ENCODE results near the gene PAMR1. TPM values are rescaled to one million over a fixed set of nuclear protein-coding genes. Genes with fewer than 3 reads are reported as not detected.

PAMR1 gene
- total RNA-seq, 1 donor from 2014 or later: 14.7 TPM

DNA sequence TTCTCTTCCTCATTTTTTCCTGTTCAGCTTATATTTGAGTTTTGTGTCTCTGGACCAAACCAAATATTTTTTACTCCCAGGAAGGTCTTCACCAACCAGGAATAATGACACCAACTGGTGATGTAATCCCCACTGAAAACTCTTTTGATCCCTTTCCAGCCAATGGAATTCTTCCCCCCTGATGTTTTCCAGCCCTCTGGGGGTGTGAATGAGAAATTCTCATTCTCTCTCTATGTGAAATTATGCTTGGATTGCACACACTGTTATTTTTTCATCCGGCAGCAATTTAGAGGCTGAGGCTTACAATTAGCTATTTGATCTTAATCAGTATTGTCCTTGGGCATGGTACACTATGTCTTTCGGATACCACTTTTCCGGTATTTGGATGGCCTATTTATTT is 66.6 kb downstream of the PAMR1 start:
- no peak for DNase-seq (ENCODE audit: low spot score)

DNA sequence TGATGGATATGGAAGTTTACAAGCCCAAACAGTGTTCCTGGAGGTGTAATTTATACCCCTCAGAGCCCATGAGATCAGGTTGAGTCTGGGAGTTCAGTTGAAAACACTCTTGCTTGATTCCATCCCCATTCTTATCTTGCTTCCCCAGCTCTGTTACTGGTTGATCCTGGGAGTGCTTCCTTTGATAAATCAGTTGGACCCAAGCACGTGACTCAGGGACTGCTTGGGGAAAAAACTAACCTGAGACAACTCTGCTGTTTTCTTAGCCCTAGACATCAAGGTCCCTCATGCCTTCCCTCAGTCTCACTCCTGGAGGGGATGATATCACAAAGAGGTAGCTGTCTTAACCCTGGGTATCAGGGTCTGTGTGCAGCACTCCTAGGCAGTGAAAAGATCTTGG is 71.1 kb downstream of the PAMR1 start:
- no peak for DNase-seq (ENCODE audit: low spot score)

DNA sequence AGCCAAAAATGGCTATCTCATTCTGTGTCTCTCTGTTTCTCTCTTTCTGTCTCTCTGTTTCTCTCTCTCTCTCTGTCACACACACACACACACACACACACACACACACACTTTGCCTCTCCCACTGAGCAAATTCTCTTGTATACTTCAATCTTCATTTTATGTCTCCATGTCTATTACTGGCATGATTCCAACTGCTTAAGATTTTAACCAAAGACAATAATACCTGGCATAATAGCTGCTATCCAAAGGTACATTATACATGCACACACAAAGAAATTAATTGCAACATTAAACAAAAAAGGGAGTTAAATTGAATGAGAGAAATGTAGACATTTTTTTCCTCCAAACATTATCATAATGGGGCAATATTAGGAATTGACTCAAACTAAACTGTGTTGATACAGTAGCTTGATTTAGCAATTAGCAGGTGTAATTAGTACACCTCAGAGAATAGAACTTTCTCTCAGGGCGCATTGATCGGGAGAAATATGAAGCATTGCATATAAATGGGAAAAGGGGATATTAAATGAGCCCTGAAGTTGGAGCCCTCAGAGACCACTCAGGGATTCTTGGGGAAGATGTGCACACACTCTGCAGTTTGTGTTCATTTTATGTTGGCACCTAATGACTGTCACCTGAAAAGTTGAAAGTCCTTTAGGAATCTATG is 88.7 kb downstream of the PAMR1 start:
- no peak for DNase-seq (ENCODE audit: low spot score)

DNA sequence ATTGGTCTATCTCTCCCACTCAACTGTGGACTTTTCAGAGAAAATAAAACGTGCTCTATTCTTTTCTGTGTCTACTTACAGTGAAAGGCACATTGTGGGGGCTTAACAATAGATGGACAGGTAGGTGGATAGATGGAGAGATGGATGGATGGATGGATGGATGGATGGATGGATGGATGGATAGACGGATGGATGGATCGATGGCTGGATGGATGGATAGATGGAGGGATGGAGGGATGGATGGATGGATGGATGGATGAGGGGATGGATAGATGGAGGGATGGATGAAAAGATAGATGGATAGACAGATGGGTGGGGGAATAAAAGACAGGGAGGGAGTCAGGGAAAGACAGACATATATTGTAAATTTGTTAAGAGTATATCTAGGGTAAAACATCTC is 91.8 kb downstream of the PAMR1 start:
- DNase-seq (ENCODE audit: low spot score): no peak

DNA sequence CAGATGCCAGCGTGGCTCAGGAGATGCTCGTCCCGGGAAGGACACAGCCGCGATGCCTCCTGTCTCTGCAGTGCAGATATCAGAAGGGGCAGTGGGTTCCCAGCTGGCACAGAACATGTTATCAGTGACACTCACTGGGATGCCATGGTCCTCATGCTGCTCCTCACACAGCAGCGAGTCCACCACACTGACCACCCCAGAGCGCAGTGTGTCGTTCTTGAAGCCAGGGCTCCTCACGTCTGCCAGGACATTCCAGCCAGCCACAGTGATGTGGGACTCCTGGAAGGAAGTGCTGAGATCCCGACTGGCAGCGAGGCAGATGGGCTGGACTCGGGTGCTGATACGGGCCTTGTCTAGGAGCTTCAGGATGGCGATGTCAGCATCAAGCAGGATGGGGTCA is 93.0 kb downstream of the PAMR1 start:
- DNase-seq (ENCODE audit: low spot score): no peak

DNA sequence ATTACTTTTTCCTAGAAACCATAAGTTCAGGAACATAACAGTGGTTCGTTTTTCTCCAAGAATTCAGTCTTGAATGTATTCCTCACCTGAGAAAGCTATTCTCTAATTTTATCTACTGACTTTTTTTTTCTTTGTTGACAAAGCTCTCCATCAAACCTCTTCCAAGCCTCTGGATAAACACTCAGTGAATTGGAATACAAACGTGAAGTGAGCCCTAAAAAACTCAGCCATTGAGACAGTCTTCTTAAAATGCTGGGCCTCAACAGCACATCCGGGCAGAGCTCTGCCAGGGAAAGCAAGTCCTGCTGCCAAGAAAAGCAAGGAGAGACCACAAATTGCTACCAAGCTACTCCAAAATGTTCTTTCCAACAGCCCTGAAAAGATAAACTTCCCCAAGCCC is 98.3 kb downstream of the PAMR1 start:
- DNase-seq (ENCODE audit: low spot score): no peak

DNA sequence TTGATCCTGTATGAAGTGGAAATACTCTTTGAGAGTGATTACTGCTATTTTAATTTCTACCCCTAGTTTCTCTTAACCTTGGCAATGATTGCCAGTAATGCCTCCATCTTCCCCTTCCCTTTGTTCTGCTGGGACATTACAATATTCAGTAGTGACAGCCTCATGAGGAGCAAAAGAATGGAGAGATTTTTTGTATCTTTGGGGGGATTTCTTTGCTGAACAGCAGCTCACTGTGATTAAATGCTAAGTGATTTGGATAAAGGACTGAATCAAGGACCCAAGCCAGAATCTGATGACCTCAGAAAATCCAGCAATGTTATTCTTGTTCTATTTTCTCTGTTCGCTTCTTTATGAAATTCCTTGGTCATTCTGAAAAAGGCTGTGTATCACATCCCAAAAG is 99.1 kb downstream of the PAMR1 start:
- DNase-seq (ENCODE audit: low spot score): no peak

DNA sequence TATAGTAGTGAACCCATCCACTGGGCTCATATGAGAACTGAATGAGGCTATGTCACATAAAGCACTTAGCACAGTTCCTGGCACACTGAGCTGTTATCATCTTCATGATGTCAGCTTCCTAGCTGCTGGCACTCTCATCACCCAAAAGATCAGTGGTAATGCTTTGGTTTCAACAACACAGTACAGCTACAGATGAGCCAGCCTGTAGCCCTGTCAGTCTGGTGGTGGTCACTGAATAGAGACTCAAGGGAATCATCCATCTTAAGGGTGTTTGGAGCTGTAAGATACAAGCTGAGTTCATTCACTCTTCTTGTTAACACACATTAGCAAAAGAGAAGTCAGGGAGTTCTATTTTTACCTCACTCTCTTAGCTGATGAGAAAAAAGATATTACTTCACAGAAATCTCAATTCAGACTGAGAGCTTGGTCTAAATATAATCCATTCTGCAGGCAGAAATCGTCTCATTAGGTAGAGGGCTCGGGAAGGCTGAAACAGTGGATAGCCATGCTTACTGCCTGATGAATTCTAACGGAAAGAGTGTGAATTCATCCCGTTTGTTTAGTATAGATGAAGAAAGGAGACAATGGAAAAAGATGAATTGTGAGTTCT is 99.7 kb downstream of the PAMR1 start:
- no peak for DNase-seq (ENCODE audit: low spot score)

DNA sequence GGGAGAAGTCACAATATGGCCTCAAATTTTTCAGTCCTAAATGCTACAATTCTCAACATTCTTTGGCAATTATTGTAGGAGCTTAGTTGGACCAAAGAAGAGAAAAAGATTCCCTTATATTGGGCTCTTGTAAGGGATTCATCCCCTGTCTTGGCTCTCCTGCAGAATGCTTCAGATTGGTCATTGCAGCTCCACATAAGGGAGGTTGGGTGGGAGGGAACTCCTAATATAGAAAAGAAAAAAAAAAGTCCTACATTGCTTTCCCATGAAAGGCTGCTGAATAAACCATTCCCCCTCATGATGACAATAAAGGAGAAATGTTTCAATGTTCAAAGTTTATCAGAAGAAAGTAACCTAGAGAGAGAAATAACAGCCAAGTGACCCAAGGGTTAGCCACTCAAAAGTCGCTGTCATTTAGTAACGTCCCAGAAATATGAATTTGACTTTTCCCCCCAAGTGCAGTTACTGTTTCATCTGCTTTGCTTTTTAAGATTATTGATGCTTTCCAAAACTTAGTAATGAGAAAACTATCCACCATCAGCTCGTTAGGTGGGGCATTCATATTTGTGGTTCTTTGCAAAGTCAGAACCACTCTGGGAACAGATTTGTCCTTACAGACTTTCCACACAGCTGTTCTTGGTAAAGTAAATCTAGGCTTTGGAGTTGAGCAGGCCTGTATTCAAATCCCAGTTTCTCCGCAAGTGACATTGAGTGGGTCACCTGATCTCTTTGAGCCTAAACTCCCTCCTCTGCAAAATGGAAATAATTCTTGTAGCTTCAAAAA is 101.1 kb downstream of the PAMR1 start:
- no peak for DNase-seq (ENCODE audit: low spot score)

DNA sequence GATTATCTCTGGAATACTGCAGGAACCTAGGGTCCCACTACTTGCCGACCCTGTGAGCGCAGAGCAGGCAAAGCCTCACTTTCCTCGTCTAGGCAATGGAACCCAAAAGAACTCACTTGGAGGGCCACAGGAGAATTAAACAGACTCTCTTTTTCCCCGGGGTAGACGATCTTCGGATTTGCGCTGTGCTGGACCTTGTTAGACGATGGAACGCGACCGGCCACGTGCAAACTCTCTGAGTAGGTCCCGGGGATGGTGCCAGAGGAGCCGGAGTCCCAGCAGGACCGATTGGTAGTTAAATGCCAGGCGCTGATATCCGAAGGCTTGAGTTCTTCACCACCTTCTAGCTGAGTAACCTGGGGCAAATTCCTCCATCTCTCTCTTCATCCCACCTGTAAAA is 105.0 kb downstream of the PAMR1 start:
- no peak for DNase-seq (ENCODE audit: low spot score)

DNA sequence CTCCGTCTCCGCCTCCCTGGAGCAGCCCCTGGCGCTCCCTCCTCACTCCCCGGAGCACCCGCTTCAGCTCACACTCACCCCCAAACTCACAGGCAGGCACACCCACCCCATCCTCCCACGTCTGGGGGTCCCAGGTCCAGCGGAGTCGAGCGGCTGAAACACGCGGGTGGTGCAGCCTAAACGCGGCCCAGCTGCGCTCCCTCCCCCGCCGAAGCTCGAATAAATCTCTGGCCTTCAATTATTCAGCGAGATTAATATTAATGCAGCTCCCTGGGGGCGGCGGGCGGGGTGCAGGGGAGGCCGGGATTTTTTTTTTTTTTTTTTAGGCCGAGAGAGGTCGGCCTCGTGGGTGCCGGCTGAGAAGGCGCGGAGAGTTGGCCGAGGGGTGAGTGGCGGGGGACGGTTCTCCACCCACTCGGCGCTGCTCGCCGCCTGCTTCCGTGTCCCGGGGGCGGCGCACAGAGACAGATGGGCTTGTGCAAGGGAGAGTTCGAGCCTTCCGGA is 105.5 kb downstream of the PAMR1 start:
- DNase-seq (ENCODE audit: low spot score): no peak

DNA sequence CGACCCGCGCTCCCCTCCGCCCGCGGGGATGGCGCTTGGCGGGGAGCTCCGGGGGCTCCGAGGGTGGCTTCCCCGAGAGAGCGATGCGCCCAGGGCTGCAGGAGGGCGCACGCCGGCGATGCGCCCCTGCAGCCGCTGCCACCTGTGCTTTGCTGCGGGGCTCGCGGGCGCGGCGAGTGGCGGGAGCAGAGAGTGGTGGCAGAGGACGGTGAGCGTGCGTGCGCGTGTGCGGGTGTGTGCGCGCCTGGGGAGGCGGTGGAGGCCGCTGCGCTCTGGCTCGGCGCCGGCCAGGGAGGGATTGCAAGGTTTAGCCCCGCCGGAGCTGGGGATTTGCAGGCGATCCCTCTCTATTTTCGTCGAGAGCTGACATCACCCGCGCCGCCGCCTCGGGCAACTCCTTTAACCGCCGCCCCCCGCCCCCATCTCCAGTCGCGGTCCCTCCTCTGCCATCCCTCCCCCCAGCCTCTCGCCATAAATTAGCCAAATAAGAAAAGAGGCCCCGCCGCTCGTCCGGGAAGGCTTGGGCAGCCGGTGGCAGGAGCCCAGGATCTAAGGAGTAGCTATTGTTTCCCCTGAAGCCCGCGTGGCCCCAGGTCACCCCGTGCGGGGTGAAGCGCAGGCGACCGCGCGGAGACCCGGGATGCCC is 106.1 kb downstream of the PAMR1 start, which contains the start of gene SLC1A2:
Gene SLC1A2, minus strand, starts transcription at position 375 of the 646 bp plus-strand sequence. CDS start 592 bp downstream, outside the sequence.
- no peak for DNase-seq (ENCODE audit: low spot score)

DNA sequence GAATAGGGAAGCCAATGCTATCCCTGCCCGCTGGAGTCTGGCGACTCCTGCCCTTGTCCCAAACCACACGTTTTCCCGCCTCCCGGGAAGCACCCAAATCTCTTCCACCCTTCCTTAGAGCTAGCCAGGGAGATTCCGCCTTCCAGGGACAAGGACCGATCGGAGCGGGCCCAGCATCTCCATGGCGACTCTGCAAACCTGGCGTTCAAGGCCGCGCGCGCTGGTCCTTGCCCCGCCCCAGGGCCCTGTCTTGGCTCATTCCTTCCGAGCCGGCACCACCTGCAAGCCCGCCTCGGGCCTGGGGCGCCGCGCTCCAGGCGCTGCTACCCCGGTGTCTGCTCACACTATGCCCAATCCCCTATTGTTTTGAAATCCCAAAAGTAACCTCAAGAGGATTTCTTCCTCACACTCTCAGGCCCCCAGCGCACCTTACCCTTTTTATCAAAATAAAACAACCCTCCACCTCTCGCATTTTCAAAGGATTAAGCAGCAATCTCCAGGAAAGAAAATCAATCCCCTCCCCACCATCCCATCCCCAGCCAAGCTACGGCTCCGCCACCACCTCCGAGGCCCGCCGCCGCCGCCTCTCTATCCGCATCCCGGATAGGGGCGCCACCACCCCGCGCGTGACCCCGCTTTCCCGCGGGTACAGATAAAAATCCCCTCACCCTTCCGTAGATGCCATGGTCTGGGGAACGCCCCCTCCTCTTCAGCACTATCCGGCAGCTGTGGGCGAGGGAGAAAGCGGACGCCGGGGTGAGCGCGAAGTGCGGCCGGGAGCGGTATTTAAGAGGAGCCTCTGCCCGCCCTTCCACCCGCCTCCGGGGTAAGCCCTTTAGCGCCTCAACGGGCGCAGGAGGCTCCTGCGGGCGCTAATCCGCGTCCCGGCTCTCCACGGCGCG is 106.9 kb downstream of the PAMR1 start:
- no peak for DNase-seq (ENCODE audit: low spot score)

DNA sequence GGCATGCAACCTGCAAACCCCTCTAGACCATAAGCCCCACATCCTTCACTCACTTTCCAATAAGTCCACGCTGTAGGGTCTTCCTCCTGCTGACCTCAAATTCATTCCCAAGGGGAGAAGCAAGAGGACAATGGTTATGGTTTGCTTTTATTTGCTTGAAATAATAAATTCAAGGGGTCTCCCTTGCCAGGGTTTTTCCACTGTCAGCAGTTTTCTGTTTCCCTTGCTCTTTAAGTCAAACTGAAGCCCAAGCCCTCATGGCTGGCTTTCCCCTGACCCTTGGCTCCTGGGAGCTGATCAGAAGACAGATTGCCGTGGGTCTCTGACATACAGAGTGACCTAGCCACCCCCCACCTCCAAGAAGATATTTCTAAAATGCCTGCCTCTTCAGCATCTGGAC is 109.9 kb downstream of the PAMR1 start:
- no peak for DNase-seq (ENCODE audit: low spot score)

DNA sequence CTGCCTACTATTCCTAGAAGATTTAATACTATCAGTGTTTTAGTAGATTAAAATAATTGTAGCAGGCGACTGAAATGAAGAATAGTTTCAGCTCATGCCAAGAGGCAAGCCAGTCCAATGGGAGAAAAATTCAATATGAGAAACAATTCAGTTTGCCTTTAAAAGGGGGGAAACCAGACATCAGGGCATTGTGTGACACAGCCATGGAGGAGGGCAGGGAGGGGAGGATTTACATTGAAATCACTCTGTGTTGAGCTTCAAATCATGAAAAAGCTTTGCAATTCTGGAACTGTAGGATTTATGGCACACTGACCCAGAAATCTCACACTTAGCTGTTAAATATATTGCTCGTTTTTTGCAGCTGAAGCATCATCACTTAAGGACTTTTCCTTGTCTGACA is 110.6 kb downstream of the PAMR1 start:
- DNase-seq (ENCODE audit: low spot score): no peak

DNA sequence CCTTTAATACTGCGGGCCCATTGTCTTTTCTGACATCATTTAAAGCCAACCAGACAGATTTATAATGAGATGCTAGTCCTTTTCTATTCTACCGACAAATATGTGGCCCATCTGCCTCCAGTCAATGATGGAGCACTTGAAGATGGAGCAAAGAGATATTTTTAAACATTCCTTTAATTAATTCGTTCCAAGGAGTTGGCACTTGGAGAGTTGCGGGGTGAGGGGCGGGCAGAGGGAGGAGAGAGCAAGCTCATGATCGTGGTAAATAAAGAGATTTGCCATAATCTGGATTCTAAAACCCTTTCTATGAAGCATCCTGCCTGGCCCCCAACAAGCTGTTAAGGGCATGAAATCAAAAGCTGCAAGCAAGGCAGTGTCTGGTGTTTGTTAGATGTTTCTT is 111.1 kb downstream of the PAMR1 start:
- DNase-seq (ENCODE audit: low spot score): no peak

DNA sequence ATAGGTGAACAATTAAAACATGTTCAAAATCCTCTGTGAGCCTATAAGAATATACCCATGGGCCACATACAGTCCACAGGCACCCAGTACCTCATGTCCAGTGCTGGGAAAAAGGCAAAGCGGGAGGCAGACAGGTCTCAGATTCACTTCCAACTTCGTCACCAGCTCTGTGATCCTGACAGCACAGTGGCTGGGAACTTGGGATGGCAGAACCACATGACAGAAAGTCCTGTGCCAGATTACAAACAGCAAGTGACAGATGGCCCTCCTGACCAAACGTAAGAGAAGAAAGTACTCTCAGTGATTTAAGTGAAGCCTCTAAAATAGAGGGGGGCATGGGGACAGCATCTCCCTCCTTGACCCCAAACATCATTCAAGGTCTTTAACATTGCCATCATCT is 111.8 kb downstream of the PAMR1 start:
- no peak for DNase-seq (ENCODE audit: low spot score)

DNA sequence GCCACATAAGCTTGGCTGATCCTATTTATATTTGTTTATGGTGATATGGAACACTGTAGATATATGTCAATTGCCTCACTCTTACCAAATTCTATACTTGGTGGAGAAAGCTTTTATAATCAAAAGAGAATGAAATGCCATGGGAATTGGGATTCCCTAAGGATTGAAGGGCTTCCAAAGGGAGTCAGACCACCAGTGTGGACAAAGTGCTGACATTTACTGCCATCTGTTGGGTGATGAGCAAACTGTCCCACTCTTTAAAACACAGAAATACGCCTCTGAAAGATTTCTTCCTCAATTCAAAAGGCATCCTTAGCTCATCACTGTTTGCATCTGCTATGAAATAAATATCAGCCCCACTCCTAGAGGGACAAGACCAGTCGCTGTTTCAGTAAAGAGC is 113.1 kb downstream of the PAMR1 start:
- DNase-seq (ENCODE audit: low spot score): no peak

DNA sequence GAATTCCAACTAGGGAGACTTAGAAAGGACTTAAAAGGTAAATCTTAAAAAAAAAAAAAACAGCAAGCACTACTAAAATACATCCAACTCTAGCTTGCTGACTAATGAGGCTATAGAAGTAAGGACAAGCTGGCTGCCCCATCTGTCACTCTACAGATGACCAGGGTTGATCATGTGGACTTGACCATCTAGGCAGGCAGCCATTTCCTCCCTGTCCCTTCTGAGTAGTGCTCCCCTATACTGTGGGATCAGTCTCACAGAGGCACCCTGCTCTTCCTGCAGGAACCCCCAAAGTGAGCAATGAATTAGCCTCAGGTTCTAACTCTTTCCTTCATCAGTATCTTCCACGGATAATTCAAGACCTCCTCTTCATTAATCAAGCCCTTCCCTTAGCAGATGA is 118.4 kb downstream of the PAMR1 start:
- DNase-seq (ENCODE audit: low spot score): no peak

DNA sequence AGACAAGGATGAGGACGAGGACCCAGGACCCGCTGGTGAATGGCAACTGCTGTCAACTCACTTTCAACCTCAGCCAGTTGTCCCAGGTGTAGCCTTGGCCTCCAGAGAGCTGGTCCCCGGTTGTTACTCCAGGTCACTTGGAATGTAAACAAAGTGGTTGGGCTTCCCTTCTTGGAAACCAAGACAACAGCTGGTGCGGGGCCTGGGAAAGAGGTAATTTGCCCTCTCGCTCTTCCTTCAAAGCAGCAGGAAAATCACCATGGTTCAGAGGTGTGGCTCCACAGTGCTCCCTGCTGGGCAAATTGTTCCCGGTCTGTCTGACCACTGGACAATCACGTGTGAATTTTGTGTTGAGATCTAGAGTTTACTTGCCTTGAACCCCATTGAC is 121.0 kb downstream of the PAMR1 start:
- DNase-seq (ENCODE audit: low spot score): no peak

DNA sequence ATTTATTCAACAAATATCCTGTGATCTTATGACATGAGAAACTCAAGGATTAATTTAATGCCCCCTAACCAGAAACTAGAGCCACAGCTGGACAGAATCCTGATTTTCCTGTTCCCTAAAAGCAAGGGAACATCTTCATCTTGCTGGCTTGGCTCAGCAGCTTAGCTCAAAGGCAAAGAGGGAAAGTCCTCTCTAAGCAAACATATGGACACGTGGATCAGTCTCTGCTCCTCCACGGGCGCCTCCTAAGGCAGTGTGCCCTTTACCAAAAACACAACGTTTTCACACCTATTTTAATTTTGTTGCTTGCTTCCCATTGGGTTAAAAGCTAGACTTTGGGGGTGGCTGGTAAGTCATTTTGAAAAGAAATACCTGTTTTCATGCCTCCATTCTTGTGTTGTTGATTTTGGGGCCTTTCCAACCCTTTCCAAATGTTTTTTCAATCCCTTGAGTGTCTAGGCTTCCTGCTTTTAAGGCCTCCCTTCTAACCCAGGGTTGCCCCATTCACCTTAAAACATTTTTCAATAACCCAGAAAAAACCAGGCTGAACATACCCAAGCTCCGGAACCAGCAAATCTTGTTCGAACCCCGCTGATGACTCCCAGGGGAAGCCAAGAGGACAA is 121.5 kb downstream of the PAMR1 start:
- DNase-seq (ENCODE audit: low spot score): no peak

All from ureter (tissue), 1 donor.